Measurements from ENCODE around the gene GGCX.
"Not testable (repeated sequence)": the region's sequence is repeated elsewhere in the genome, so short reads cannot be mapped to it uniquely, and the experiment has no call there.

Gene GGCX

DNA sequence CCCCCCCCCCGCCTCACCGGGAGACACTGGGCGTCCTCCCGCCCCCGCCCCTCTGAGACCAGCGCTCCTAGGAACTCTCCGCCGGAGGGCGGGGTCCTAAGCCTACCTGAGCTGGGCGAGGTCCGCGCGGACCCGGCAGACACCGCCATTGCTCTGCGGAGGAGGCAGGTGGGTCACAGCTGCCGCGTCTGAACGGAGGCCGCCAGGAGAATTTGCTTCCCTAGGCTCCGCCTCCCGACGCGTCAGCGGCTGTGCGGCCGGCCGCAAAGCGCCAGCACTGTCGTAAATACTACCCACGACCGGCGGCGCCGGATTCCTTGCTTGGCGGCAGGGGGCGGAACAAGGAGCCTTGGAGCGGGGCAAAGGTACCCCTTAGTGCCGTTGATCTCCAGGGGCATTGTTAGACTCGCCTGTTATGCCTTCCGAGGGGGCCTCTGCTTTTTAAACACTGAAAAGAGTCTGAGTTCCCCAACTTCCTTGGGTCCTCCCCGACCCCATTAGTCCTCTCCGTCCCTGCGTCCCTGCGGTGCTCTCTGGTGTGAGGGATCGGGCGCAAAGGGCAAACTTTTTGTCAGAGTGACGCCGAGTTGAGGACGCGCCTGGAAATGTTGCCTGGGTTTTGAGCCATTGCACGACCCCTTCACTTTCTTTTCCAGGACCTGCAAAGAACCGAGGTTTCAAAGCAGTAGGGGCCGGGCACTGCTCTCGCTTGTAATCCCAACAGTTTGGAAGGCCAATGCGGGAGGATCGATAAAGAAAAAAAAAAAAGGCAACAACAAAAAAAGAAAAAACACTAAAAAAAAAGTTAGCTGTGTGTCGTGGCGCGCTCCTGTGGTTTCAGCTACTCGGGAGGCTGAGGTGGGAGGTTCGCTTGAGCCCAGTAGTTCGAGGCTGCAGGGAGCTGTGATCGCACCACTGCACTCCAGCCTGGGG, at the start of gene GGCX:
TSS of gene GGCX (minus strand) at position 214 of the 933 bp plus-strand sequence. CDS start at position 149, 65 bp downstream.
- peak; percentile 92 for DNase-seq

DNA sequence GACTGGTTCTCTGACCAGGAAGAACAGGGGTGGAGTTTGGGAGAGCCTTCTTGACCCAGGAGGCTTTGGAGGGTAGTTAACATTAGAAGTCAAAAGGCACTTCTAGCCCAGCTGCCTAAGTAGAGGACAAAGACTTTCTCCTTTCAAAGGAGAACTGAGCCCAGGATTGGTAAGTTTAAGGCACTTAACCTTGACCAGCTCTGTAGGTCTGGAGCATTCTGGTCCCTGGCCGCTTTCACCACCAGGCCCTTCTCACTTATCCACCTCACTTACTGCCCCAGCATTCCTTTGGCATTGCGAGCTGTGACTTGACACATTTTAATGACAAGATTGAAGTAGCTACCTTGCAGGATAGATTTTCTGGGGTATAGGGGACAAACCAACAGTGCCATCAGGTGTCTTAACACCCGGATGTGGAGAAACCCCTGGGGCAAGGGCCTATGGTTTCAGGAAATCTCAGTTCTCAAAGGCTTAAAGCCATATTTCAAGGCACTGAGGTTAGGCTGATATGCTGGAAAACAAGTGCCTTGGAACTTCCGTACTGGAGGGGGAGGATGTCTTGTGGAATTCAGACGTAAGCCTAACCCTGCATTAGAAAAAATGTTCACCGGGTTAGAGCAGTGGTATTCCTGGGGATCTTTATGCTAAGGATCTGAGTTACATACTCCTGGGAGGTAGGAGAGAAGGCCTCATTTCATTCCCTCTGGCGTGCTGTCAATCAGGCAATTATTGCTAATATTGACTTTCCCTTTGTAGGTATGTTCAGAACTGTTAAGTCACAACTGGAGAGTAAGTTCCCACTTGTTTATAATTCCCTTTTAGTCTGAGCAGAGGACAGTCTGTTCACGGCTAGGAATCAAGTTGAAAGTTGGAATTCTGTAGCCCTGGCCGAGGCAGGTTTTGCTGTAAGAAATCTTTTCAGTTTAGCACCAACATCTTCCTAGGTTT, 46.2 kb upstream of the GGCX start:
- no peak for DNase-seq

DNA sequence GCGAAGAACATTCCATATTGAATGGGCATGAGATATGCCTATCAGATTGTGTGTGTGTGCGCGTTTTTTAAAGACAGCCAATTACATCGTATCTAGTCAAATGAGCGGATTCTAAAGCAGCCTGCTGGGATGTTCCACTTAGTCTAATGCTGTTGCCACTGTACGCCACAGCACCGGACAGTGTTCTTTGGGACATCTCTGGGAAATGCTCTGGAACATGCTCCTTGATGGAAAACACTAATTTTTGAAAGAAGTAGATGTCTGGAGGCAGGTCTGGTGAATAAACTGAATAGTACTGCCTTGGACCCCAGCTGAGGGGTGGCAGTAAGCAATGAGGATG, 44.8 kb upstream of the GGCX start:
- DNase-seq = no peak

DNA sequence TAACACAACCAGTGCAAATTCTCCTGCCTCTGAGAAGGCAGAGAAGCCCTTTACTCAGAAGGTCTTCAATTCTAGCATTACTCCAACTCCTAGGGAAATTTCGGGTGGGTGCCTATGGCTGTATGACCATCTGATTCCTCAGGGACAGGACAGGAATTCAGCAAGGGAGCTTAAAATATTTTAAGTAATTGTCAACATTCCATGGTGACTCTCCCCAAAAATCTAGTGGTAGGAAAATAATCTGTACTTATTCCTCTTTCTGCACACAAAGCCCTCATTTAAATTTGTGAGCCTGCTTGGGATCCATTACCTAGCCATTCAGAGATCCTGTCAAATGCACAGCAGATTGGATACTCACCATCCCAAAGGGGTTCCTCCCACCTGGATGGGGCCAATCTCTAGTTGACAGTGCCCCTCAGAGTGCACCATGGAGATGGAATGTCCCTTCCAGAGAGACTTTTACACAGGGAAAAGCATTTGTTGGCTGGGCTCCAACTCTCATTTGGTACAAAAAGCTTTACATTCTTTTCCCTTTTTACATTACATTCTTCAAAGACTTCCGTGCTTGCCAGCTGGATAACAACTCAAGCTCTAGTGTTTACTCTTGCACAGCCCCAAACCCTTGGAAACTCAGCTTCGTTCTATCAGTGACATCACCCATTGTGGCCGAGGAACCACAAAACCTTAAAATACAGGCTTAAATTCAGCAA, 44.3 kb upstream of the GGCX start:
- peak; percentile 89 for DNase-seq

DNA sequence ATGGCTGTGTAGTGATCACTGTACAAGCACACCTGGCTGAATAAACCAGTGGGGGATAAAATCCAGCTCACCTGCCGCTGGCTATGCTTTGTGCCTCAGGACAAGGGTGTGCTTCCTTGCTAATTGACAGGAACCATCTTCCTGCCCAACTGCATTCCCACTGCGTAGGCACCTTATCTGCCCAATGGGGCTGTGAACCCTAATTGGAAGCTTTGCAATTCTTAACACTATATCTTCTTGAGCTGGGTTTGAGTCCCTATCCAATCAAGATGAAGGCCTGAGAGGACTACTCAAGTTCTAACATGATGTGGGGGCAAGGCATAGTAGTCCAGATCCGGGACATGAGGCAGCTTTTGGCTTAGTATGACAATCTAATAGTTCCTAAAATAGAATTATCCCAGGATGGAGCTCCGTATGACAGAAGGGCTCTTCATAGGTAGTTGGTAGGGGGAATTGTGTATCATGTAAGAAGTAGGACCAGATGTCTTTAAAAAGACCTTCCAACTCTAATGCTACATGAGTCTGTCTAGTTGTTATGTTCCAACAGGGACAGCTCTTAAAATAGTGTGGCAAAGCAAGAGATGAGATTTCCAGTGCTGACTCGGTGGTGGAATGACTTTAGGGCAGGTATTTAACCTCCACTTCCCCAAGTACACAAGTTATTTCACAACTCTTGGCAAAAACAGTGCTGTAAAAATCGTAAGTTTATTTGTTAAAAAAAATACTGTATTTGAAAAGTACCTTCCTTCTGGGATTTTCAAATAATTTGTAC, 43.5 kb upstream of the GGCX start:
- no peak for DNase-seq

DNA sequence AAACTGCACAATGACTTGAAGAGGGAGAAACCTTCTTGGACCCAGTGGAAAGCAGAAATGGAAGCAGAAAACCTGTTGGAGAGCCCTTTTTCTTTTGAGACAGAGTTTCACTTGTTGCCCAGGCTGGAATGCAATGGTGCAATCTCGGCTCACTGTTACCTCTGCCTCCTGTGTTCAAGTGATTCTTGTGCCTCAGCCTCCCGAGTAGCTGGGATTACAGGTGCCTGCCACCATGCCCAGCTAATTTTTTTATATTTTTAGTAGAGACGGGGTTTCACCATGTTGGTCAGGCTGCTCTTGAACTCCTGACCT, 42.8 kb upstream of the GGCX start:
- not testable (repeated sequence) for DNase-seq

DNA sequence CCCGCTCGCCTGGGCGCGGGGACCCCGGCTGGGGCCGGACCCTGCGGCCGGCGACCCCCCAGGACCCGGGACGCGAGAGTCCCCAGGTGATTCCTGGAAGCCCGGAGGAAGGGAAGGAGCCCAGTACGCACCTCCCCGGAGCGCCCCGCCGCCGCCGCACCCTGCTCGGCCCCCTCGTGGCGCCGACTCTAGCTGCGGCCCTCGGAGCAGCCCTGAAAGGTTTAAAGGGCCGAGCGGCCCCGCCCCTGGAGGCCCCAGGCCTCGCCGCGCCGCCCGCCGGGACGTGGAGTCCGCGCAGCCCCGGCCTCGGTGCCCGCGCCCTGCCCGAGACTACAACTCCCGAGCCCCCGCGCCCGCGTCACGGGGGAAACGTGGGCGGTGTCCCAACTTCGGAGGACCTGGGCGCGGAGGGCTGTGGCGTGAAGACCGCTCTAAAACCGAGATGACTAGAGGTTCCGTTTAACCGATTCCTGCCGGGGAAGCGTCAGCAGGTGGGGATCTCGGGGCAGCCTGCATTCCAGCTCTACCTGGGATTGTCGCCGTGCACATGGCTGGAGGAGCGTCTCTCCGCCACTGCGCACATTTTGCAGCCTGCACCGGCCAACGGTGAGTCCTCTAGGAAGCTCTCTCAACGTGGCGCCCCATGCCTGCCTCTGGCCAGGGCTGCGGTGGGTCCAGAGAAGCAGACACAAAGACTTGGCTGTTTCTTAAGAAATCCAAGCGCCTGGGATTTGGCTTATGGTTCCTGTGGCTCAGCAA, 41.4 kb upstream of the GGCX start, which contains the start of gene TMEM150A:
TSS of gene TMEM150A (minus strand) at position 223 of the 759 bp plus-strand sequence. CDS start 750 bp downstream, outside the sequence.
- DNase-seq = peak; percentile 88

DNA sequence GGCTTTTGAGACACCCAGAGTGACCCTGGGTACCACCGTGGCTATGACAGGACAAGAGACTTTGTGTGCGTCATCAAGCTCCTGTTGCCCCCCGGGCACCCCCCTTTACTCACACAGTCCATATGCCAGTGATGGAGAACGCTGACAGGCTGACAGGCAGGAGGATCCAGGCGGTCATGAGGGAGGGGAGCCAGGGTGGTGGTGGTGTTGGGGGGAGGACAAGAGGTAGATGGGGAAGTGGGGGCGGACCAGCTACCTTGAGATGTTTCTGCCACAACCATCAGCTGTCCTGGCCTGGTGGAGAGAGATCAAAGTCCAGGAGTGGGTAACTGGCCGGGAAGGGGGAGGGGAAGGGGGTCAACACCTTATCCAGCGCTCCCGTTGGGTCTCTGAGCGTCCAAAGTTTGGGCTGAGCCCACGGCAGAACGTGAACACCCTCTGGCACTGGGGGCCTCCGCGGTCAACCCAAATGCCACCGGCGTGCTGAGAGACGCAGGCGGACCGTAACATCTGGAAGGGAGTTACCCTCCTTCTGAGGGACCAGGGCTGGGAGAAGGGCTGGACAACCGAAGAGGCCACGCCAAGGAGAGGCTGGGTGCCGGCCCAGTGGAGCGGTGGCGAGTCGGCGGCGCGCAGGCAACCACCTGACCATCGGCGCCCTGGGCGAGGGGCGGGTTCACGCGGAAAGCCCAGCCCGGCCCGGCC, 40.6 kb upstream of the GGCX start:
- DNase-seq = no peak

DNA sequence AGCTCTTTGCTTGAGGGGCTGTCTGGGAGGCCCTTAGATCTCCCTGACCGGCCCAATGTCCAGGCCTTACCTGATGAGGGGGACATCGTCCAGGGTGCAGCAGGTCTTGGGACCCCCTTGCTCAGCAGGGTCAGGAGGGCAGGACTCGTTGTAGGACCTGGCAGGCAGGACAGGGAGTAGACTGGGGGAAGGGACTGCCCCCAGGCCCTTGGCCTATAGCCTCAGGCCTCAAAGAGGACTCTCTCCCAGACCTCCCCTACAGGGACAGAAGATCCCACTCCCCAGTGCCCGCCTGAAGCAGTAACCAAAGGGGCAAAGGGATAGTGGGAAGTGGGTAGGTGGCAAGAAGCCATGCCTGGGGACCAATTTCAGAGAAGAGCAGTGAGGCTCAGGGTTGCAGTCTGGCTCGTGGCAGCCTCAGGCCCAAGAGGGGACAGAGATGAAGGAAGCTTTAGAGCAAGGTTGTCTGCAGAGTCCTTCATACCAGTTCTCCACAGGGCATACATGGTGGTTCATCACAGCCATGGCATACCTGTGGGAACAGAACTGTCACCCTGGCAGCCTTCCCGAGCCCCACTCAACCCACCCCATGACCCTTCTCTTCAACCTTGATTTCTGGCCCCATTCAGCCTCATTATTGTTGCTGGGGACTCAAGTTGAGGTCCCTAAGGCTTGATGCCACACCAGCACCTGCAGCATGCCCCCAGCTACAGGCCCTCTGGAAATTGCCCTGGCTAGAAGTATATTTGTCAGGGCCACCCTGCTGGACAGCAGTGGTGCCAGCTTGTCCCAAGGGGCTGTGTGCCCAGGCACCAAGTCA, 39.9 kb upstream of the GGCX start:
- DNase-seq = no peak

DNA sequence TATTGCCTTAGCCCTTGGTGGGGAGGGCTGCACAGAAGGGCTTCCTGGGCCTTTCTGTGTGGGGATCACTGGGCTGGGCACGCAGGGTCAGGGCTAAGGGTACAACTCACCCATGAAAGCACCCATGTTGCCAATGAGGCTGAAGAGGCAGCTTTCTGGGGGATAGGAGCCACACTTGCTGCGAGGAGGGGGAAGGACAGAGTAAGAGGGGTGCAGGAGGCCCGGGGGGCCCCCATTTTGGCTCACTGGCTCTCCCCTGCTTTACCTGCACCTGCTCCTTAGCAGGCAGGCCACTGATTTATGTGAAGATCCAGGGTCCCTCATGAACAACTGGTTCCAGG, 38.9 kb upstream of the GGCX start:
- no peak for DNase-seq

DNA sequence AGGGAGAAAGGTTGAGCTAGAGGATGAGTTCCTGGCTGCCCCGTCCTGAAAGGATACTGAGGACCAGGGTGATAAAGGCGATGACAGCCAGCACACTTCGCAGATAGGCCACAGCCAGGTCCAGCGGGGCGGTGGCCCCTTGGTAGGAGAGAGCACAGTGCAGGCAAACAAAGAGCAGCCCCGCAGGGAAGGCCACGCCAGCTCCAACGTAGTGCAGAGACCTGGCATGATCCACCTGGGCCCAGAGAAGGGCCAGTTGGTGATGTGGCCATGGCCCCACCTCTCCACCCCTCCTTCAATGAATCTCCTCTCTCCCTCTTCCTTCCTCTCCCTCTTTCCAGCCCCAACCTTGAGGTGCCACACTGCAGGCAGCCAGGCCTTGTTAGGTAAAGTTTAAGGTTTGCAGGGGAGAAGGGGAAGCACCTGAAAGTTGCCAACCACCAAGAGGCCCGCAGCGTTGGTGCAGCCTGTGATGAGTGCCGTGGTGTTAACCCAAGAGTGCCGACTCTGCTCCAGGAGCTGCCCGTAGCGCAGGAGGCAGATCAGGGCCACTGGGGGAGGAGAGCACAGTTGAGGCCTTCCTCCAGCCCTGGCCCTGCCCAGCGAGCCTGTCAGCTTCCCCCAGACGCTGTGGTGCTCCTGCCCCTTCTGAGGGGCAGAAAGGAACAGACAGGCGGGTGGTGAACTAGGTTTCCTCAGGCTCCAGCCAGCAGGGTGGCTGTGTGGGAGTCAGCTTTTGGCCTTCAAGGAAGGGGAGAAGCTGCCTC, 38.4 kb upstream of the GGCX start:
- no peak for DNase-seq

DNA sequence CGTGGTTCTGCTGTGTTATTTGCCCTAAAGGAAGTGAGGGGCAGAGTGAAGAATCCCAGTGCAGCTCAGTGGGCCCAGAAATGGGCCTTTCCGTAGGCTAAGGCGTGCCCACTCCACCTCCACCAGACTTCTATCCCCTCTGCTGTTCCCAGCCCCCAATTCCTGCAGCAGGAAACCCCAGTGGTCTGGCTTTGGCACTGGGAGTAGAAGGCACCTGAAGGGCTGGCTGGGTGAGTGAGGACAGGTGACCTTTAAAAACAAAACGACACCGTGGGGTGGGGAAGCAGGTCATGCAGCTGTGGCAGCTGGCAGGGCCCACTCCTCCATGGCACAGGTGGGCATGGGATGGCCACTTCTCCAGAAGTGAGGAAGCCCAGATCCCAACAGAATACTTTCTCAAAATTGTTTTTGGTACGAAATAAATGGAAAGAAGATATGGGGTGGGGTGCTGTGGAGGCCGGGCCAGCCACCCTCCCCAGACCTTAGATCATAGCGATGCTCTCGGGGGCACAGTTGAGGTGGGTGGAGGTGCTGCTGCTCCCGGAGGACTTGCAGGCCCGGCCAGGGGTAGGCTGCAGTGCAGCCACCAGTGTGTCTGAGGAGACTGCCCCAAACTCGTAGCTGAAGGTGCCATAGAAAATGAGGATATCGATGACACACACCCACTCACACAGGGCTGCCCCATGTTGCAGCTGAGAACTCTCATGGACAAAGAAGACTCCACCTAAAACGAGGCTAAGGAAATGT, 37.5 kb upstream of the GGCX start:
- no peak for DNase-seq

DNA sequence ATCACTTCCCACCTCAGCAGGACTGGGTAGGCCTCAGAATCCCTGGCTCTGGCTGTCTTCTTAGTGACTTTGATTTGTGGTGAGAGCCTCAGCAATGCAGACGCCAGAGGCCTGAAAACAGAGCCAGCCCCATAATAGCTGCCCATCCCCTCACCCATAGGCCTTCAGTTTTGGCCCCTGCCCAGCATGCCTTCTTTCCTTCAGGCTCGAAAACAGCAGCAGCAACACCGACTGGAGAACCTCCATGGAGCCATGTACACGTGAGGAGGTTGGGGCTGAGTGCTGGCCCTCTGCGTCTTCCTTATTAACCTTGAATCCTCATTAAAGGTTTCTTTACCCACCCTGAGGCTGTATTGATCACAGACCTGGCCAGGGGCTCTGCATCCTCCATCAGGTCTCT, 35.9 kb upstream of the GGCX start:
- no peak for DNase-seq

DNA sequence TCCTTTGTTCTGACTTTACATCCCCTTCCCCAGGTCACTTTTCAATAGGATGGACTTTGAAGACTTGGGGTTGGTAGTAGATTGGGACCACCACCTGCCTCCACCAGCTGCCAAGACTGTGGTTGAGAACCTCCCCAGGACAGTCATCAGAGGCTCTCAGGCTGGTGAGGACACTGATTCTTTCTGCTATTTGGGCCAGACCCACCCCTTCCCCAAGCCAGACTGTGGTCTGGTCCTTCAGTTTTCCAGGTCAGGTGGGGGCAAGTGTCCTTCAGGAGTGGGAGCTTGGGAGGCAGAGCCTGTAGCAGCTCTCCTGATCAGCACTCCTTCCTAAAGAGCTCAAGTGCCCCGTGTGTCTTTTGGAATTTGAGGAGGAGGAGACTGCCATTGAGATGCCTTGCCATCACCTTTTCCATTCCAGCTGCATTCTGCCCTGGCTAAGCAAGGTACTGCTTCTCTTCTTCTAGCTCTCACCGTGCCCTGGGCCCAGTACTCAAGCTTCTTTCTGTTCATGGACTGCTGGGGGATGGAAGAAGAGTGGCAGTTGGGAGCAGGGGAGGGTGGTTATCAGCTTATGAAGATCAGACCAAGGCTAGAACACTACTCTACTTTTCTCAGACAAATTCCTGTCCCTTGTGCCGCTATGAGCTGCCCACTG, 35.3 kb upstream of the GGCX start:
- no peak for DNase-seq

DNA sequence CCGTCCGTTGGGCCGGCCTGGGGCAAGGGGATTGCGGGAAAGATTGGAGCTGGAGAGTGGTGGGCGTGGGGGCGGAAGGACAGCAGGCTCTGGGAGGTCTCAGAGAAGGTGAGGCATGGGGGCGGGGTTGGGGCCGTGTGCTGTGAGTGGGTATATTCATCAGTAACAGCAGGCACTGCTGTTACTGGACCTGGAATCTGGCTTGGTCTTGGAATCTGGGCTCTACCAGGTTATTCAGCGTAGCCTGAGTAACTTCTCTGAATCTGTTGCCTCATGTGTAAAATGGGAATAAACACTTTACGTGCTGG, 34.7 kb upstream of the GGCX start:
- no peak for DNase-seq

DNA sequence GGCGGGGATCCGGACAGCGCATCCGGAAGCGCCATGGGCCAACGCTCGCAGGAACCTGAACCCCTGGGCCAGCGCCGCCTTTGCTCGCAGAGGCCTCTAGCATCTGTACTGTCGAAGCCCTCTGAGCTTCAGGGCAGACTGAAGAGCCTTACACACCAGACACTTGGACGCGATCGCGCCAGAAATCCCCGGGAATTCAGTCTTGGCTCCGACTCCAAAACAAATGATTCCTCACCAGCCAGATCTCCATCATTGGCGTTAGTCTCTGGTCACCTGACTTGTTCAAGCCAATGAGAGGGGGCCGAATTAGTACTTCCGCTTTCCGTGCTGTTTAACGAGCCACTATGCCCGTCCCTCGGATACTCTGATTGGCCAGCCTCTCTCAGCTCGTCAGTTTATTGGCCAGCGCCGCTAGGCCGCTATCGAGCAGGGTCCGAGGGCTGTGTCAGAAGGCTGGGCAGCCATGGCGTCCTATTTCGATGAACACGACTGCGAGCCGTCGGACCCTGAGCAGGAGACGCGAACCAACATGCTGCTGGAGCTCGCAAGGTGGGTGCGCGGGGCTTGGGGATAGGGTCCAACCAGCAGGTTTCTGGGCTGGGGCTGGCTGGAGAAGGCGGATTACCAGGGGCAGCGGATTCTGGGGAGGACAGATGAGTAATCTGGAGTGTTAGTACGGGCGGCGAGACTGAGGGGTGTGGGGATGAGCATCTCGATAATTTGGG, 34.2 kb upstream of the GGCX start, which contains the start of gene RNF181:
TSS of gene RNF181 (plus strand) at position 445 of the 725 bp plus-strand sequence. CDS start at position 464, 19 bp downstream.
- peak; percentile 98 for DNase-seq

DNA sequence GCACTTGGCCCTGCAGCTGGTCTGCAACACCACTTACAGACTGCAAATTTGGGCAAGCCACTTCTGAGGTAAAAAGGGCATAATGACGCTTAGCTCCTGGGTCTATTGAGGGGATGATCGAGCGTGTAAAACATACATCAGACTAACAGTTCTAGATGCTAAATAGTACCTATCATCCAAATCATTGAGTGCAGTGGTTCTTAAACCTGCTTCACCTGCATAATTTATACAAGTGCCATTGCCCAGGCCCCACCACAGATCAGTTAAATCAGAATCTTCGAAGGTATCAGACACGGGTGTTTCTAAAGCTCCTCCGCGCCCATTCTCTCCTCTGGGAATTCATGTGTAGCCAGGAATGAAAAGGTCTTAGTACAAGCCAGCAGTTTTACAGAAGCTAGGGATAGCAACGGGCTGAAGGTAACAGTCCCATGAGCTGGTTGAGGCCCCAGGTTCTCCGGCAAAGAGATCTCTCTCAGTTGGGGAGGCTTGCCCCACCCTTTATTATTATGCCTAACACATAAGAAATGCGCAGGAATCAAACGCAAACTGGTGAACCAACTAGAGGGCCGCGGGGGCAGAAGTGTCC, 33.5 kb upstream of the GGCX start:
- DNase-seq = no peak
